ENCODE data around the gene NUP98. TPM values are rescaled to one million over a fixed set of nuclear protein-coding genes. Genes with fewer than 3 reads are reported as not detected.

Gene NUP98
- total and polyA plus RNA-seq, 2 of the 13 experiments (the other 11 are each of a cell fraction or from before 2014, with no cell fraction given) = 76.6 to 85.3 TPM

Small RNA genes lying within 50 kb of the gene (small RNA-seq; reads per million reads assigned to genes)
- gene RF00019 (ENCODE audit: insufficient read depth in 2 of 3, insufficient read length in 3 of 3, low read depth in 2 of 3, low replicate concordance in 1 of 3) (0 reads per million in 3 experiments), gene RNU6-1143P (ENCODE audit: insufficient read depth in 2 of 3, insufficient read length in 3 of 3, low read depth in 2 of 3, low replicate concordance in 1 of 3) (0 reads per million in 3 experiments), gene RNU7-50P (ENCODE audit: insufficient read depth in 2 of 3, insufficient read length in 3 of 3, low read depth in 2 of 3, low replicate concordance in 1 of 3) (0 to 2.9 (median 2.0) reads per million in 3 experiments)

Other genes starting within 250 kb of the NUP98 start
- gene ART5, start 155.6 kb downstream of the NUP98 start, total RNA-seq (2016; rRNA removed; fragmentation: Illumina TruSeq; extraction: Trizol) = 0.52 and 0.93 TPM in 2 replicates
- gene ART5, start 155.6 kb downstream of the NUP98 start, polyA plus RNA-seq (2011; rRNA removed) = 0.48 and 0.55 TPM in 2 replicates
- not detected in 2 replicates for gene ART1, start 152.4 kb downstream of the NUP98 start, total RNA-seq (2016; rRNA removed; fragmentation: Illumina TruSeq; extraction: Trizol)
- gene ART1, start 152.4 kb downstream of the NUP98 start, polyA plus RNA-seq (2011; rRNA removed) = not detected in 2 replicates
- gene CHRNA10, start 126.2 kb downstream of the NUP98 start, total RNA-seq (2016; rRNA removed; fragmentation: Illumina TruSeq; extraction: Trizol) = 0.27 and 0.71 TPM in 2 replicates
- gene CHRNA10, start 126.2 kb downstream of the NUP98 start, polyA plus RNA-seq (2011; rRNA removed) = 0.44 and 0.53 TPM in 2 replicates
- 16.8 and 21.5 TPM in 2 replicates for gene PGAP2, start 11.0 kb upstream of the NUP98 start, total RNA-seq (2016; rRNA removed; fragmentation: Illumina TruSeq; extraction: Trizol)
- 46.8 and 47.8 TPM in 2 replicates for gene PGAP2, start 11.0 kb upstream of the NUP98 start, polyA plus RNA-seq (2011; rRNA removed)
- gene RHOG, start 43.4 kb upstream of the NUP98 start, total RNA-seq (2016; rRNA removed; fragmentation: Illumina TruSeq; extraction: Trizol) = 7.7 TPM in 2 replicates
- gene RHOG, start 43.4 kb upstream of the NUP98 start, polyA plus RNA-seq (2011; rRNA removed) = 23.4 and 27.1 TPM in 2 replicates
- gene STIM1, start 58.1 kb upstream of the NUP98 start, total RNA-seq (2016; rRNA removed; fragmentation: Illumina TruSeq; extraction: Trizol) = 16.3 and 19.2 TPM in 2 replicates
- gene STIM1, start 58.1 kb upstream of the NUP98 start, polyA plus RNA-seq (2011; rRNA removed) = 28.5 and 33.3 TPM in 2 replicates